Measurements from ENCODE around the gene TPD52L2. TPM values are rescaled to one million over a fixed set of nuclear protein-coding genes. Genes with fewer than 3 reads are reported as not detected.
A peak's percentile ranks its signal among the peaks of the same experiment; 100 is the strongest.

The TPD52L2 gene
- total RNA-seq, 1 donor from 2014 or later, result 76.9 TPM

DNA sequence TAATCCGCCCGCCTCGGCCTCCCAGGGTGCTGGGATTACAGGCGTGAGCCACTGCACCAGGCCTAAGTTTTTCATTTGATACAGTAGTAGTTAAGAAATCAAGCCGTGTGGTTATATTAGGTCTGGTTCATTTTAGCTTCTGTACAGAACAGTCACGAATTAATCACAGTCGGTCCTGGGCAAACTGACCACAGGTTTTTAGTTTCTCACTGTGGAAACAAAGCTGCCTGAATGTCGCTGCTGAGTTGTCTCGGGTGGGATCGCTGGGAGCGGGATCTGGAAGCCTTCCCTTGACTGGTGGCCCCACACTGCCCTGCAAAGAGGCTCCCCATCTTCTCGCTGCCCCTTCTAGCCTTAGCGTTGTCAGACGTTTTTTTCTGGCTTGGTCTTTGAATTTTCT lies 72.5 kb downstream of the TPD52L2 start:
- DNase-seq (no peak), ATAC-seq (no peak)
- no peak for TF ChIP-seq CTCF (IDR thresholded peaks at IDR 0.05)
- Histone ChIP-seq H3K9me3 (no peaks in the 10 kb centered on the region), H3K27me3 (ENCODE audit: low read depth) (no peaks in the 10 kb centered on the region), H3K4me3 (no peak overlapping the region), H3K4me1 (peaks cover 11% of the 10 kb centered on the region), H3K27ac (no peak overlapping the region), H3K36me3 (peaks cover 82% of the 10 kb centered on the region)
- intact Hi-C loops (cut with DNase I), result no loop called here

- H3K27ac ChIP-seq, result no peak overlapping the region
- no peaks in the 10 kb centered on the region for H3K9me3 ChIP-seq
- ATAC-seq, result no peak
- no peak for DNase-seq
- H3K27me3 ChIP-seq (ENCODE audit: low read depth), result no peaks in the 10 kb centered on the region
- H3K4me3 ChIP-seq, result no peak overlapping the region
- intact Hi-C loops (cut with DNase I), result no loop called here
- no peak for TF ChIP-seq CTCF (IDR thresholded peaks at IDR 0.05)
- H3K36me3 ChIP-seq, result peaks cover 84% of the 10 kb centered on the region
- H3K4me1 ChIP-seq, result peaks cover 27% of the 10 kb centered on the region
Measured at GRCh38 chr20:63939061-63939935, 74.2 kb downstream of the TPD52L2 start.

GRCh38 chr20:63940071-63940471 lies 75.0 kb downstream of the TPD52L2 start:
- TF ChIP-seq CTCF (IDR thresholded peaks at IDR 0.05), result no peak
- DNase-seq, result no peak
- Histone ChIP-seq H3K9me3 (no peaks in the 10 kb centered on the region), H3K27ac (no peak overlapping the region), H3K4me1 (peaks cover 27% of the 10 kb centered on the region), H3K36me3 (peaks cover 84% of the 10 kb centered on the region), H3K4me3 (no peak overlapping the region), H3K27me3 (ENCODE audit: low read depth) (no peaks in the 10 kb centered on the region)
- intact Hi-C loops (cut with DNase I), result no loop called here
- no peak for ATAC-seq

DNA sequence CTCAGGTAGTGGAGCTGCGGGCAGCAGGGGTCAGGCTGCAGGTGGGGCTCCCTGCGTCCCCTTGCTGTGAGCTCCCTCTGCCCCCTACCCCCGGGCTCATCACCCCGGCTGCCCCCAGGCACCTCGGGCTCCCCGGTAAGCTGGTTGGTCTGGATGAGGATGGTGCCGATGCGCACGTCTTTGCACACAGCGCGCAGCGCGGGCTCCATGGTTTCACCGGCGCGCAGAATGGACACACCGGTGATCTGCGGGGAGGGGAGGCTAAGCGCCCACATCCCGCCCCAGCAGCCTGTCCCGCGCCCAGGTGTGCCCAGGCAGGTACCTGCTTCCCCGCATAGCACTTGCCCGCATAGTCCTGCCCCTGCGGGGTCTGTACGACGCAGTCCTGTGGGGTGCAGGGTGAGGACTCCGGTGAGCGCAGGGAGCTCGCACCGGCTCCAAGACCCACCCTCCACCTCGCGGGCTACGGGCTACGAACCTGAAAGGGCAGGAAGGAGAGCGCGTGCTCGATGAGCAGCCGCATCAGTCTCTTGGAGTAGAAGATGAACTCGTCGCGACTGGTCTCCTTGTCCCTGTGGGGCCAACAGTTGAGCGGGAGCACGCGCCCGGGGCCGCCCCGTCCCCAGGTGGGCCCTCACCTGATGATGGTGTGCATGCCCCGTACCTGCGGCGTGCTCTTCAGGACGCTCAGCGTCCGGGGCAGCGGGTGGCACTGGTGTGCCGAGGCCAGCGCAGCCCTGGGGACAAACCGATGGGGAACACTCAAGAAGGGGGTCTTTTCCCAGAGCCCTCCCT lies 75.6 kb downstream of the TPD52L2 start:
- Histone ChIP-seq H3K9me3 (no peaks in the 10 kb centered on the region), H3K27ac (peak overlapping the region; percentile 76), H3K4me3 (no peak overlapping the region), H3K4me1 (peaks cover 27% of the 10 kb centered on the region), H3K27me3 (ENCODE audit: low read depth) (no peaks in the 10 kb centered on the region), H3K36me3 (peaks cover 84% of the 10 kb centered on the region)
- DNase-seq (peak; percentile 47), ATAC-seq (peak; percentile 1 to 4)
- TF ChIP-seq CTCF (IDR thresholded peaks at IDR 0.05), result no peak
- intact Hi-C loops (cut with DNase I), result no loop called here

Small RNA genes within 50 kb of the gene (microRNA-seq; reads per million reads assigned to microRNA genes)
- gene MIR1914 (ENCODE audit: borderline number of aligned reads), result not detected
- gene MIR941-1 (ENCODE audit: borderline number of aligned reads), result not detected
- not detected for gene MIR941-2 (ENCODE audit: borderline number of aligned reads)
- not detected for gene MIR941-3 (ENCODE audit: borderline number of aligned reads)
- not detected for gene MIR941-4 (ENCODE audit: borderline number of aligned reads)
- not detected for gene MIR941-5 (ENCODE audit: borderline number of aligned reads)

Other genes with a start within 250 kb of the TPD52L2 start
- 9.7 TPM for gene GMEB2, start 238.2 kb upstream of the TPD52L2 start, total RNA-seq
- gene STMN3, start 211.8 kb upstream of the TPD52L2 start, total RNA-seq, result 12.1 TPM
- 23.8 TPM for gene RTEL1, start 207.0 kb upstream of the TPD52L2 start, total RNA-seq
- 5.3 TPM for gene TNFRSF6B, start 168.6 kb upstream of the TPD52L2 start, total RNA-seq
- 44.3 TPM for gene ARFRP1, start 157.3 kb upstream of the TPD52L2 start, total RNA-seq
- gene ZGPAT, start 157.2 kb upstream of the TPD52L2 start, total RNA-seq, result 27.2 TPM
- 8.7 TPM for gene LIME1, start 128.6 kb upstream of the TPD52L2 start, total RNA-seq
- gene SLC2A4RG, start 125.5 kb upstream of the TPD52L2 start, total RNA-seq, result 50.5 TPM
- 9.9 TPM for gene ZBTB46, start 34.0 kb upstream of the TPD52L2 start, total RNA-seq
- gene ABHD16B, start 3.8 kb upstream of the TPD52L2 start, total RNA-seq, result not detected
- 54.5 TPM for gene DNAJC5, start 29.9 kb downstream of the TPD52L2 start, total RNA-seq
- 31.5 TPM for gene UCKL1, start 91.1 kb downstream of the TPD52L2 start, total RNA-seq
- gene ZNF512B, start 104.7 kb downstream of the TPD52L2 start, total RNA-seq, result 13.7 TPM
- gene SAMD10, start 114.4 kb downstream of the TPD52L2 start, total RNA-seq, result 3.6 TPM
- 57.2 TPM for gene PRPF6, start 115.9 kb downstream of the TPD52L2 start, total RNA-seq
- 1.2 TPM for gene C20orf204, start 170.9 kb downstream of the TPD52L2 start, total RNA-seq
- gene SOX18, start 184.4 kb downstream of the TPD52L2 start, total RNA-seq, result 48.3 TPM
- 38.8 TPM for gene TCEA2, start 197.9 kb downstream of the TPD52L2 start, total RNA-seq
- gene RGS19, start 214.2 kb downstream of the TPD52L2 start, total RNA-seq, result 57.5 TPM
- 2.6 TPM for gene OPRL1, start 214.8 kb downstream of the TPD52L2 start, total RNA-seq
- gene LKAAEAR1, start 219.1 kb downstream of the TPD52L2 start, total RNA-seq, result 0.97 TPM
- gene NPBWR2, start 242.3 kb downstream of the TPD52L2 start, total RNA-seq, result not detected